Esophagus muscularis mucosa (tissue), 4 donors: Measurements from ENCODE around the gene BTBD1.

Source experiments
- CTCF ChIP-seq, 3 experiments: fragments of 200-600 bp in 2 of 3; fragments of 450-650 bp in 1 of 3; sonication (generic) in 2 of 3; IDR thresholded peaks; one replicate each; pipeline ENCODE4 v1.5.1; 2017 to 2019; ENCODE audit warnings: antibody characterized with exemption in 3 of 3, mild to moderate bottlenecking in 2 of 3, moderate library complexity in 1 of 3
- EP300 ChIP-seq: sonication (generic); formaldehyde crosslinking; IDR thresholded peaks from one replicate; pipeline ENCODE4 v1.6.1; 2017; ENCODE audit warnings: antibody characterized with exemption
- POLR2A ChIP-seq: fragments of 450-650 bp; IDR thresholded peaks from one replicate; pipeline ENCODE4 v1.6.1; 2017; ENCODE audit warnings: antibody characterized with exemption, moderate library complexity, mild to moderate bottlenecking, low read depth

GRCh38 chr15:82970078-82970686, 96.9 kb downstream of the BTBD1 start:
- TF ChIP-seq POLR2A (no peak), CTCF (IDR thresholded peaks at IDR 0.05) (no peak), EP300 (no peak)
